D341Med (cell line): ENCODE results near the gene SYCE1.
"Not testable (repeated sequence)": the region's sequence is repeated elsewhere in the genome, so short reads cannot be mapped to it uniquely, and the experiment has no call there.

ENCODE experiments used
- DNase-seq: peaks from one replicate; pipeline ENCODE4 v3.0.0; 2012; ENCODE audit warnings: low spot score

Gene SYCE1

DNA sequence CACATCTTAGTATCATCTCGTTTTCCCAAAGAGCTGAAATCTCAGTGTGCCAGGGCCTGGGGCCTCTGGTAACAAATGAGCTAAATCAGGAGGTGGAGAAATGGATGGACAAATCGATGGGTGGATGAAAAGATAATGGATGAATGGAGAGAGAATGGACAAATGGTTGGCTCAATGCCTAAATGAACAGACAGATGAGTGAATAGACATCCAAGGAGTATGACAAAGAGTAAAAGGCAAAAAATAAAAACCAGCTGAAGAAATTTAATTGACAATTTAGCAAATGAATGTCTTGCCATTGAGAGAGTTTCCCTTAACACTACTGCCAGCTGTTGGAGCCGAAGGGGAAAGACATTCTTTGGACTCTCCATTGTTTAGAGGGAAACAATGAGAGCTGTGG, 8.0 kb downstream of the SYCE1 start:
- DNase-seq, result no peak

DNA sequence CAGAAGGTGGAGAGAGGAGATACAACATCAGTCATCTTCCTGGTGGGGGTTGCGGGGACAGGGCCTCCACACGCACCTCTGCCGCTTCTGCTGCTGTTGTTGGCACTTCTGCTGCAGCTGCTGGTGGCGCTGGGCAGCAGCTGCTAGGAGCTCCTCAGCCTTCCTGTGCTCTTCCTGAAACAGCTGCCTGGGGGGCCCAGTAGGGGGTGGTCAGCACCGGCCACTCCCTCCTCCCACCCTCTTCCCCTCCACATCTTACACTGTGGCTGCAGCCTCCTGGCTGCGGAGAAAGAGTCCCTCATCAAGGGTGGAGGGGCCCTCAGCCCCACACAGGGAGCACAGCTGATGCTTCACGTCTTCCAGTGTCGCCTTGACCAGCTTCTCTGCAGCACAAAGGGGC, 9.9 kb downstream of the SYCE1 start:
- DNase-seq, result no peak

DNA sequence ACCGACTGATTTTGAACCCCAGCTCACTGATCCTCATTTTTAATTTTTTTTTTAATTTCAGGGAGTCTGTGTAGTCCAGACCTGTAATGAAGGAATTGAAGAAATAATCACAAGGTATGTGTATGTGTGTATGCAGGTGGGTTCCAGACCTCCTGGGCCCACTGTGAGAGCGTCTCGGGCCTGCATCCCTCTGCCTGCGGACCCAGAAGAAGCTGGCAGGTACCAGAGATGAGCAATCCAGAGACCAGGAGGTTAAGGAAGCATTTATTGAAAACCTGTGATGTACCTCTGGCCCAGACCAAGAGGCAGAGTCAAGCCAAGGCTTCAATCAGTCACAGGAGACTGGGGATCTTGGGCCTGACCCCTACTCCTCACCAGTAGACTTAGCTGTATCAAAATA, 10.8 kb downstream of the SYCE1 start:
- no peak for DNase-seq

DNA sequence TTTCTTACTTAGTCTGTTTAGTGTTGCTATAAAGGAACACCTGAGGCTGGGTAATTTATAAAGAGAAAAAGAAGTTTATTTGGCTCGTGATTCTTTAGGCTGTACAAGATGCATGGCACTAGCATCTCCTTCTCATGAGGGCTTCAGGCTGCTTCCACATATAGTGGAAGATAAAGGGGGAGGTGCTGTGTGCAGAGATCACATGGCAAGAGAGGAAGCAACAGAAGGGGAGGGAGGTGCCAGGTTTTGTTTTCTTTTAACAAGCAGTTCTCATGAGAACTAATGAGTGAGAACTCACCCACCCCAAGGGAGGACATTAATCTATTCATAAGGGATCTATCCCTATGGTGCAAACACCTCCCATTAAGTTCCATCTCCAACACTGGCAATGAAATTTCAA, 20.9 kb downstream of the SYCE1 start:
- DNase-seq, result no peak

DNA sequence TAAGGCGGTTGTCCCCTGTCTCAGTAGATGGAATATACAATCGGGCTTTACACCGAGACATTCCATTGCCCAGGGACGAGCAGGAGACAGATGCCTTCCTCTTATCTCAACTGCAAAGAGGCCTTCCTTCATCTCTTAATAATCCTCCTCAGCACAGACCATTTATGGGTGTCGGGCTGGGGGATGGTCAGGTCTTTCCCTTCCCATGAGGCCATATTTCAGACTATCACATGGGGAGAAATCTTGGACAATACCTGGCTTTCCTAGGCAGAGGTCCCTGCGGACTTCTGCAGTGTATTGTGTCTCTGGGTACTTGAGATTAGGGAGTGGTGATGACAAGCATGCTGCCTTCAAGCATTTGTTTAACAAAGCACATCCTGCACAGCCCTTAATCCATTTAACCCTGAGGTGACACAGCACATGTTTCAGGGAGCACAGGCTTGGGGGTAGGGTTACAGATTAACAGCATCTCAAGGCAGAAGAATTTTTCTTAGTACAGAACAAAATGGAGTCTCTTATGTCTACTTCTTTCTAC, 23.9 kb downstream of the SYCE1 start:
- DNase-seq, result not testable (repeated sequence)

DNA sequence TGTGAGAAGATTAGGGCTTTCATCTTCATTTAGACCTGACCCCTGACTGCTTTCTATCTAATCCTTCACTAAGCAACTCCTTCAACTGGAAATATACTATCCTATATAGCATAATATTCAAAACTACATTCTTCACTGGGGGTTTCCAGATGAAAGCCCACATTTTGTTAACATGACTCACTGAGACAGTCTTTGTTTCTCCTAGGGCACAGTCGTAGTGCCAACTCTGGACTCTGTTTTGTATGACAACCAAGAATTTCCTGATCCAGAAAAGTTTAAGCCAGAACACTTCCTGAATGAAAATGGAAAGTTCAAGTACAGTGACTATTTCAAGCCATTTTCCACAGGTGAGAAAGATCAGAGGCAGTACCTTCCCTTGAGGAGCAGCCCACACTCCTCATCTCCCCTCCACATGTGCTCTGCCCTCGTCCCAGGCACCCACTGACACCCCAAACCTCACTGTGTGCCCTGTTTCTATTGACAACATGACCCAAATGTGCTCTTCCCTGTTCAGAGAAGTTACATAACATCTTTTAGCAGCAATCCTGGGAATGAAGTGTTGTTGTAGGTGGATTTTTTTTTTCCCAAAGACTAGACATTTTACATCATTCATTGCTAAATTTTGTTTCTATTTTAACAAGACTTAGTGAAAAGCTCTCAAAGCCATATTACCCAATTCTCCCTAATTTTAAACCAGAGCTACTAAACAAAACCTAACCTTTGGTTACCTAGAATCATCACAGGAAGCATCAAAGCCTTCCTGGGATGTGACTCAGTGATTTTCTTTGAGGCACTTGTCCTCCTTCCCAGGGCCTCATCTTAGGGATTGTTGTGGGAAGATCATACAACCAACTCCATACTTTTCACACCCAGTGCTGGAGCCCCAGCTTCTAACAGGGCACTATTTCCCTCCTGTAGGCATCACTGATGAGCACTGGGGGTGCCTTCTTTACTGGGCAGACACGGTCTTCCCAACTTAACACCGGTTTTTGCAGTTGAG, 27.5 kb downstream of the SYCE1 start:
- no peak for DNase-seq

DNA sequence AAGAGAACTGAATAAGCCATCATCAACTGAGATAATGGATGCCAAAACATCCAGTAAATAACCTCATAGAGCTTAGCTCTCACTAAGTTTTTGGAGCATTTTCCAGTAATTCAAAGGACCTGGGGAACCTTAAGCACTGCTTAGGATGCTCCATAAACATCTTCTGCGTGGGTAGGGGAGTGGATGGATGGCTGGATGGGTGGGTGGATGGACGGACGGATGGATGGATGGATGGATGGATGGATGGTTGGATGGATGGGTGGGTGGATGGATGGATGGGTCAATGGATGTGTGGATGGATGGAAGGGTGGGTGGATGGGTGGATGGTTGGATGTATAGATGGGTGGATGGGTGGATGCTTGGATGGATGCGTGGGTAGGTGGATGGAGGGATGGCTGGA, 29.2 kb downstream of the SYCE1 start:
- no peak for DNase-seq

DNA sequence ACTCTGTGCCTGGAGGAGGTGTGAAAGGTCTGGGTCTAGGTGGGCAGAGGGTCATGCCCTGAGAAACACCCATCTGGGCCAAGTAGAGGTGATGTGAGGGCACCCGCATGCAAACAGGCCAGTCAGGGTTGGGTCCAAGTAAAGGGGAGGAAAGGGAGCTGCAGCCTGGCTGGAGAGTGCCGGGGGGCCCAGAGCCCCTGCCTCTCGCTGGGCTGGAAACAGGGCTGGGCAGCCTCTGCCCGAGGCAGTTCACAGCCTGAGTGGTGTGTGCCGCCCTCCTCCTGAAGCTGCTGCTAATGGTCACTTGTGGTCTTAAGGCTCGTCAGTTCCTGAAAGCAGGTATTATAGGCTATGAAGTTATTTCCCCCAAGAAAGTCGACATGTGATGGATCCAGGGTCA, 31.0 kb downstream of the SYCE1 start:
- no peak for DNase-seq

DNA sequence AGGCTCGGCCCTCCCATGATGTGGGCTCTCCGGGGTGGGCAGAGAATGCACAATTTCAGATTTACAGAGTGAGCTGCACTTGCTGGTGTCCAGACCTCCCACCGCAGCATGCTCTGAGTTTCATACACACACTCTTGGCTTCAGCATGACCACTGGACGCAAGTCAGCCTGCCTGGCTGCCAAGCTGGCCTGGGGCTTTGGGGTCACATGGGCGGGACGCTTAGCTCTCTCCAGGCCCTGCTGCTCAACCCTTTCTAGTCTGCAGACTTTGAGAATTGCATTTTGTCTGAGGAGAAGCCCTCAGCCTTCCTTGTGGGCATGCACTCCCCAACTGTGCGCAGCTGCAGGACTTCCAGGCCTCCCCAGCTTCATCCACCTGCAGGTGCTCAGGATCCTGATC, 32.5 kb downstream of the SYCE1 start:
- no peak for DNase-seq

DNA sequence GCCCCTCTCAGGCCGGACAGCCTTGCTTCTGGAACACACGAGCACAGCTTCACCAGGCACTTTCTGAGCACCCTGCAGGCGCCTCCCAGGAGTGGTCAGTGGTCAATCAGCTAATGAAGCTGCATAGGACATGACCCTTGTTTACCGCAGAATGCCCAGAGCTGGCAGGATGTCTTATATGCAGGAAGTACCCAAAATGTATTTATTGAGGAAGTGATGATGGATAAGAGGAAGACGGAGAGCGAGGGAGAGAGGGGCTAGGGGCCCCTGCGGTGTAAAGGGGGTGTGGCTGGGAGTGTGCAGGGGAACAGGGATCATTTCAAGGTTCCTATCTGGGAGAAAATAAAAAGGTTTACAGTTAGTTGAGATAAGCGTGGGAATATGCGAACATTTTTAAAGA, 34.9 kb downstream of the SYCE1 start:
- DNase-seq, result no peak

DNA sequence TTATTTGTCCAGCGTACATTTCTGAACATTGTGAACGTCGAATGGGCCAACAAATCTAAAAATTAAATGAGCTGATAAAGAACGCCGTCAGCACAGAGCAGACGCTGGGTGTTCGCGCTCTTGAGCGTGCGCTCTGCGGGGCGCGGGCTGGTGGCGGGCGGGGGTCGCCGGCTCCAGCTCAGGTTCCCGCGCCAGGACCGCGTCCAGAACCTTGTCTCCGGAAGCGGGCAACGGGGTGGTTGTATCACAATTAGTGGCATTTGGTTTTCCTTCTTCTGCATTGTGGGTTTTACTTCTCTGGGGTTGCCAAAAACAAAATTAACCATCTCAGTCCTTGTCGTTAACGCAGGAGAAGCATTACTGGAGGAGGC, 35.8 kb downstream of the SYCE1 start:
- no peak for DNase-seq

DNA sequence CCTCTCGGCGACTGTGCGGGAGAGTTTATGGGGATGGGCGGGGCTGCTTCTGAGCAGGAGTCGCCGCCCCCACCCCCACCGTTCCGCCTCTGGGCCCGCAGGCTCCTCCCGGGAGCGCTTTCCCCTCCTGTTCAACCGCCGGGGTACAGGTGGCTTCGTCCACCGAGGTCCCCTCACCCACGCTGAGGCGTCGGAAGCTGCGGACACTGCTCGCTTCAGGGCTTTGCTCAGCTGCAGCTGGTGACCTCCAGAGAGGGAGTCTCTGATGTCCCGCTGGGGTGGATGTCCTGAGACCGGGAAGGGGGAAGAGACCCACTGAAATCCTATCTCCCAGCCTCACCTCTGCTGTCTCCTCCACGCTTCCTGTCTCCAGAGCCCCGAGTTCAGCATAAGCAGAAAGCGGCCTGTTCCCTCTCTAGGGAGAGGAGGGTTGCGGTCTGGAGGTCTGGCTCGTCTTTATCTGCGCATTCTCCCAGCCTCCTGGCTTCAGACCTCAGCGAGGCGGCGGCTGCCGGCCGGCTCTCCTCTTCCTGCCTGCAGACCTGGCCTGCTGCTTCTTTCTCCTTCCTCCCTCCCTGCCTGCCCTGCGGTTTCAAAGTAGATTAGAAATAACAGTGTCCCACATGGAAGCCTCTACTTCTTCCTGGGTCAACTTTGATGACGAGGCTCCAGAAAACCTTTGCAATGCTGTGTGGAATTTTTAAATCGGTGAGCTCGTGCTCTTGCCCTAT, 36.4 kb downstream of the SYCE1 start:
- no peak for DNase-seq

DNA sequence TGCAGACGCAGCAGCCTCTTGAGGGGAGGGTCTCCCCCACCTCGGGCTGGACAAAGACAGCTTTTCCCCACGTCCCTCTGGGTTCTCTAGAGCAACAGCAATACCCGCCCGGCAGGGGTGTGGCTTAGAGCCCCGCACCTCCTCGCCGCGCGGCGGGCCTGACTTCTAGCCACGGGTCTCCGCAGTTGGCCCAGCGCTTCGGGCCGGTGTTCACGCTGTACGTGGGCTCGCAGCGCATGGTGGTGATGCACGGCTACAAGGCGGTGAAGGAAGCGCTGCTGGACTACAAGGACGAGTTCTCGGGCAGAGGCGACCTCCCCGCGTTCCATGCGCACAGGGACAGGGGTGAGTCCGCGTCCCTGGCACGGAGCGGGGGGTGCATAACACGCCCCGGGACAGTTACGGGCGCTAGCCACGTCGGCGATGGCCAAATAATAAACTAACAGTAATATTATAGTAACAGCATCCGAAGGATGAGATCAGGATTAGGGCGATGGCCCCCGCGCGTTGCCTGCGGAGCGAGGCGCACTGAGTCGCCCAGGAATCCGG, 37.0 kb downstream of the SYCE1 start:
- DNase-seq, result no peak

DNA sequence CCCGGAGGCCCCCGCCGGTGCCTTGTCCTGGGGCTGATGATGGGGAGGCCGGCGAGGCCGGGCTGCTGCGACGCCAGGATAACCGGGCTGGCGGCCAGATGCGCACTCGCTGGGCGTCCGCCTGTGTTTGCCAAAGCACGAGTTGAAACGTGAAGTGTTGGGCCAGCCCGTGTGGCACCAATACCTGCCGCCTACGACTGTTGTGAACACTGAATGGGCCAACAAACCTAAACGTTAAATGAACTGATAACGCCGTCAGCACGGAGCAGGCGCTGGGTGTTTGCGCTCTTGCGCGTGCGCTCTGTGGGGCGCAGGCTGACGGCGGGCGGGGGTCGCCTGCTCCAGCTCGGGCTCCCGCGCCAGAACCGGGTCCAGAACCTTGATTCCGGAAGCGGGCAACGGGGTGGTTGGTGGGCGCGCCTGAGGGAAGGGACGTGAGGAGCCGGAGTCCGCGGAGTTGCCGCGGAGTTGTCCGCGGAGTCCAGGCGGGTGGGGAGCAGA, 37.6 kb downstream of the SYCE1 start:
- DNase-seq, result no peak

DNA sequence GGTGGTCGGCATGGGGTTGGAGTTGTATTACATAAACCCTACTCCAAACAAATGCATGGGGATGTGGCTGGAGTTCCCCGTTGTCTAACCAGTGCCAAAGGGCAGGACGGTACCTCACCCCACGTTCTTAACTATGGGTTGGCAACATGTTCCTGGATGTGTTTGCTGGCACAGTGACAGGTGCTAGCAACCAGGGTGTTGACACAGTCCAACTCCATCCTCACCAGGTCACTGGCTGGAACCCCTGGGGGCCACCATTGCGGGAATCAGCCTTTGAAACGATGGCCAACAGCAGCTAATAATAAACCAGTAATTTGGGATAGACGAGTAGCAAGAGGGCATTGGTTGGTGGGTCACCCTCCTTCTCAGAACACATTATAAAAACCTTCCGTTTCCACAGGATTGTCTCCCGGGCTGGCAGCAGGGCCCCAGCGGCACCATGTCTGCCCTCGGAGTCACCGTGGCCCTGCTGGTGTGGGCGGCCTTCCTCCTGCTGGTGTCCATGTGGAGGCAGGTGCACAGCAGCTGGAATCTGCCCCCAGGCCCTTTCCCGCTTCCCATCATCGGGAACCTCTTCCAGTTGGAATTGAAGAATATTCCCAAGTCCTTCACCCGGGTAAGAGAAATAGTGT, 38.3 kb downstream of the SYCE1 start, which contains the start of gene CYP2E1:
CYP2E1 (plus strand) TSS at position 407 of the 632 bp plus-strand sequence; CDS start at position 440, 33 bp downstream.
- no peak for DNase-seq

DNA sequence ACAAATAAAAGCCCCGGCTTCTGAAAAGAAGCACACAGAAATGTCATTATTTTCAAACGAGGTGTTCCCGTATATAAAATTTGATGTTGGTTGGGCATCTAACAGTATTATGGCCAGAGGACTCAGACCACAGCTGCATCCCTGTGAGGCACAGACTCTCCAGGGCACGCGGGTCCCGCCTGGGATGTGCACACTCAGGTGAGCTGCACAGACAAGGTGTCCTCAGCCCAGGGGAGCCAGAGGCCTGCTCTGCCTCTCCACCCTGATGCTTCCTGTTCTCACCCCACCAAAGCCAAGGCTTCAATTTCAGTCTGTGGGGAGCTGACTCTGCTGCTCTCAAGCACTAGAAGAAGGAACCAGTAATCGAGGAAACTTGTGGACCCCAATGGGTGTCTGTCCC, 39.9 kb downstream of the SYCE1 start:
- DNase-seq, result no peak

DNA sequence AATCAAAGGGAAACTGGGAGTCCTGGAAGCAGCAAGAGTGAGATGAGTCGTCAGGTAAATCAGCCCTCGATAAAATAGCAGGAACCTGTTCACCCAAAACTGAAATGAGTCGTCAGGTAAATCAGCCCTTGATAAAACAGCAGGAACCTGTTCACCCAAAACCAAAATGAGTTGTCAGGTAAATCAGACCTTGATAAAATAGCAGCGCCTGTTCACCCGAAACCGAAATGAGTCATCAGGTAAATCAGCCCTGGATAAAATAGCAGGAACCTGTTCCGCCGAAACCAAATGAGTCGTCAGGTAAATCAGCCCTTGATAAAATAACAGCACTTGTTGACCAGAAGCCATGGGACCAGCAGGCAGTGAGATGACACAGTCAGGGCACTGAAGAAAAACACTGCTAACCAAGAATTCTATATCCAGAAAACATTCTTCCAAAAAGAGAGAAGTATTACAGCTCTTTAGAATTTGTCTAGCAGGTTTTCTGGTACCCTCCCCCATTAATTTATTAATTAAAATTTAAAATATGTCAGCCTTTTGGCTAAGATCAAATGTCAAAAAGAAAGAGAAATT, 41.7 kb downstream of the SYCE1 start:
- no peak for DNase-seq

DNA sequence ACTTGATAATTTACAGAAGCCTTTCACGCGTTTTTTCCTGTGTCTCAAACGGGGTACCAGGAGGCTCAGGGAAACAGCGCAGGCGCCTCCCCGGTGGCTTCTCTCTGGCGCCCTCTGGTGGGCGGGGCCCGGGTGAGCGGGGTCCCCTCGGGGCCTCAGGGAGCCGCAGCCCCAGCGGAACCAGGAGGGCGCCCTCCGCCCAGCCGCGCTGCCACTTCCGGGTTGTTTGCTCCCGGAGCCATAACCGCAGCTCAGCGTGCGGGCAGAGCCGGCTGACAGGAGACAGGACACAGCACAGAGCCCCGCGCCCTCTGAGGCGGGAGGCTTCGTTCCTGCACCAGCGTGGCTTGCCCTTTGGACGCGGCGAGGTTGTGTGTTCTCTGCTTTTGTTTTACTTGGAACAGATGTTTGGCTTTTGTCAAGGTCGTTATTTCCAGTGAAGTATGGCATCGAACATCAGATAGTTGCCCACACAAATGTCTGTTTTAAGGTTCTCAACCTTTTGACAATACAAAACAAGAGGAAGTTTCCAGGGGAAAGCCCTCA, 45.1 kb downstream of the SYCE1 start:
- peak; percentile 57 for DNase-seq

DNA sequence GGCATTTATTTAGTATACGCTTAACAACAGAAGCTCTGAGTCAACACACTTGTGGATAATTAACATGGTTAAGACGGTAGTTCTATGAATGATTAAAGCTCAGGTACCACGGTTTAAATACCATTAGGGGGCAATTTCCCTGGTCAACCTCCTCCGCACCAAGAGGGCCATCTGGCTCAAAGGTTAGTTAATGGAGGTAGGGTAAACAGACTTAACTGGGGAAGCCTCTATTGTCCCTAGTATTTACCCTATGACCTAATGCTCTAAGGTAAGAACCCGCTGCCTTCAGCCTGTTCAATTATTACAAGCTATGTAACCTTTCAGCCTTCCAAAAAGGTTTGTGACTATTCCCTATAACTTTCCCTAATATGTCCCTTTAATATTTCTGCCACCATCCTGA, 46.9 kb downstream of the SYCE1 start:
- DNase-seq, result not testable (repeated sequence)

DNA sequence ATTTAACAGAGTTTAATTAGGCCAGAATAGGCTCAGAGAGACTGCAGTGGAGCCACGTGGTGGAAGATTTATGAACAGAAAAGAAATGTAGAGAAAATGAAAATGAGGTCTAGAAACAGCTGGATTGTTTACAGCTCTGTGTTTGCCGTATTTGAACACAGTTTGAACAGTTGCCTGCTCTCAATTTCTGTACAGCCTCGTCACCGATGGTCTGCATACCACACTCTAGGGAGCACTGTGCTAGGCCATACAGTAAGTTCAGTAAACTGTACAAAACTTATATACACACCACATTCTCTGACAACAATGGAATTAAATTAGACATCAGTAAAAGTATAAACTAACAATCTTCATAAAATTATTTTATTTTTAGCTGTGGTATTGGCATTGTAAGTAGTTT, 49.3 kb downstream of the SYCE1 start:
- DNase-seq, result no peak

DNA sequence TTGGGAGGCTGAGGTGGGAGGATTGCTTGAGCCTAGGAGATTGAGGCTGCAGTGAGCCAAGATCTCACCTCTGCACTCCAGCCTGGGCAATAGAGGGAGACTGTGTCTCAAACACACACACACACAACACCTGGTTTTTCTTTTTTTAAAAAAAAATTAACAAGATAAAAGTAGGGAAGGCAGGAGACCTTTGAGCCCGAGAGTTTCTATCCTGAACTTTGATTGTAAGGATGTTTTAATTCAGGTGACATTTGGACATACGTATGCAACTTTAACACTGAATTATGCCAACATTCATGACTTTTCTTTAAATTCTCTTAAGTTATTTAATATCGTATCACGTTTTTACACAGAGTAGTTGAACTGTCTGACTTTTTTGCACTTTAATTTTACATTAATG, 49.9 kb downstream of the SYCE1 start:
- no peak for DNase-seq
